Bronchial epithelial cell (primary cell): Measurements from ENCODE around the gene CACTIN. TPM values are rescaled to one million over a fixed set of nuclear protein-coding genes. Genes with fewer than 3 reads are reported as not detected.

Experiments used
- DNase-seq: peaks from one replicate; pipeline ENCODE4 v3.0.0-alpha.2; 2010; ENCODE audit warnings: low read depth
- FAIRE-seq: peaks from 2 replicates; lab custom pipeline; 2011; peaks lifted over from hg19 to GRCh38; lab: Jason Lieb, UNC
- H3K27me3 ChIP-seq: 2 replicates; pipeline ENCODE4 v1.5.1; 2011; ENCODE audit warnings: low read length; ENCODE audit not compliant: control insufficient read depth, insufficient read depth
- H3K36me3 ChIP-seq: 2 replicates; pipeline ENCODE4 v1.5.1; 2011; ENCODE audit warnings: low read length; ENCODE audit not compliant: control insufficient read depth, insufficient read depth
- H3K4me3 ChIP-seq: 2 replicates; pipeline ENCODE4 v1.5.1; 2011; ENCODE audit warnings: mild to moderate bottlenecking, low read depth, low read length, control low read depth
- total RNA-seq: library from RNA; depleted of rRNA; stranded (reverse); fragments of >200 nt; gene quantifications from 2 replicates; pipeline ENCODE4 v1.2.1, GENCODE V29; 2014
- TF ChIP-seq, protein P1 (sequence below): IDR thresholded peaks from 2 replicates; pipeline ENCODE4 v1.5.1; 2011; ENCODE audit warnings: mild to moderate bottlenecking, moderate library complexity, low read length, control low read depth, inconsistent platforms; ENCODE audit not compliant: insufficient read depth, severe bottlenecking

Gene CACTIN
- total RNA-seq, 1 donor from 2014 or later: 30.3 TPM

DNA sequence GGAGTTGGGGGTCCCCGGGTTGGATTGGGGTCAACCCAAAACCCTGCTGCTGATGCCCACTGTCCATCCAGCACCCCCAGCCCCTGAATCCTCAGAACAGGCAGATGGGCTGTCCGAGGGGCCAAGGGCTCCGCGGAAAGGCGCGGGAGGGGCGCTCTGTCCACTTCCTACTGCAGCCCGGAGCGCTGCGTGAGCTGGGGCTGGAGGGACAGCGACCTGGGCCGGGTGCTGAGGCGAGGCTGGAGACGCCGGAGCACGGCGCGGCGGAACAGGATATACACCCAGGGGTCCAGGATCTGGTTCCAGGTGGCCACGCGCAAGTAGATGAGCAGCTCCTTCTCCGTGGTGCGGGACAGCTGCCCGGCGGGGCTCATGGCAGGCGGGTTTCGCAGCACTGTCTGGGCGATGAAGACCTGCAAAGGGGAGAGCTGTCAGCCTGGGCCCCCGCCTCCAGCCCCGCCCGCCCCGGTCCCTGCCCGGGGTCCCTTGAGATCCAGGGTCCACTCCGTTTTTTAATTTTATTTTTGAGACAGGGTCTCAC, 31.0 kb downstream of the CACTIN start:
- Histone ChIP-seq H3K4me3 (no peak overlapping the region), H3K27me3 (peaks cover 1% of the 10 kb centered on the region), H3K36me3 (no peaks in the 10 kb centered on the region)
- TF ChIP-seq, protein P1, sequence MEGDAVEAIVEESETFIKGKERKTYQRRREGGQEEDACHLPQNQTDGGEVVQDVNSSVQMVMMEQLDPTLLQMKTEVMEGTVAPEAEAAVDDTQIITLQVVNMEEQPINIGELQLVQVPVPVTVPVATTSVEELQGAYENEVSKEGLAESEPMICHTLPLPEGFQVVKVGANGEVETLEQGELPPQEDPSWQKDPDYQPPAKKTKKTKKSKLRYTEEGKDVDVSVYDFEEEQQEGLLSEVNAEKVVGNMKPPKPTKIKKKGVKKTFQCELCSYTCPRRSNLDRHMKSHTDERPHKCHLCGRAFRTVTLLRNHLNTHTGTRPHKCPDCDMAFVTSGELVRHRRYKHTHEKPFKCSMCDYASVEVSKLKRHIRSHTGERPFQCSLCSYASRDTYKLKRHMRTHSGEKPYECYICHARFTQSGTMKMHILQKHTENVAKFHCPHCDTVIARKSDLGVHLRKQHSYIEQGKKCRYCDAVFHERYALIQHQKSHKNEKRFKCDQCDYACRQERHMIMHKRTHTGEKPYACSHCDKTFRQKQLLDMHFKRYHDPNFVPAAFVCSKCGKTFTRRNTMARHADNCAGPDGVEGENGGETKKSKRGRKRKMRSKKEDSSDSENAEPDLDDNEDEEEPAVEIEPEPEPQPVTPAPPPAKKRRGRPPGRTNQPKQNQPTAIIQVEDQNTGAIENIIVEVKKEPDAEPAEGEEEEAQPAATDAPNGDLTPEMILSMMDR: no peak
- FAIRE-seq: no peak
- DNase-seq: no peak

DNA sequence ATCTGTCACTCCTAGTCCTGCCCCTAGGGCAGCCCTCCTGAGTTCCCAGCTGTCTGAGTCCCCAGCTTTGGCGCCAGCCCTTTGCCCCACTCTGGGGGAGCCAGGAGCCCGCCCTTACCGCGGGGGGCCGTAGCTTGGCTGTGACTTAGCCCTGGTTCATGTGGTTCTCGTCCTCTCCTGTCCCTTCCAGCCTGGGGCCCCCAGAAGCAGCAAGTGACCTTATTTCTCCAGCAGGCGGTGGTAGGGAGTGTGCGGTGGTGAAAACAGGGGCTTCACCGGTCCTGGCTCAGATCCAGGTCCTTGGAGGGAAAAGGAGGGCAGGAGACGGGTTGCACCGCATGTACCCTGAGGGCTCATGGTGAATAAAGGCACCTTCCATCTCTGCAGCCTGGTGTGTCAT, 33.4 kb downstream of the CACTIN start:
- H3K4me3 ChIP-seq: no peak overlapping the region
- peaks cover 1% of the 10 kb centered on the region for H3K27me3 ChIP-seq
- DNase-seq: no peak
- FAIRE-seq: no peak
- H3K36me3 ChIP-seq: no peaks in the 10 kb centered on the region
- TF ChIP-seq, protein P1: no peak

DNA sequence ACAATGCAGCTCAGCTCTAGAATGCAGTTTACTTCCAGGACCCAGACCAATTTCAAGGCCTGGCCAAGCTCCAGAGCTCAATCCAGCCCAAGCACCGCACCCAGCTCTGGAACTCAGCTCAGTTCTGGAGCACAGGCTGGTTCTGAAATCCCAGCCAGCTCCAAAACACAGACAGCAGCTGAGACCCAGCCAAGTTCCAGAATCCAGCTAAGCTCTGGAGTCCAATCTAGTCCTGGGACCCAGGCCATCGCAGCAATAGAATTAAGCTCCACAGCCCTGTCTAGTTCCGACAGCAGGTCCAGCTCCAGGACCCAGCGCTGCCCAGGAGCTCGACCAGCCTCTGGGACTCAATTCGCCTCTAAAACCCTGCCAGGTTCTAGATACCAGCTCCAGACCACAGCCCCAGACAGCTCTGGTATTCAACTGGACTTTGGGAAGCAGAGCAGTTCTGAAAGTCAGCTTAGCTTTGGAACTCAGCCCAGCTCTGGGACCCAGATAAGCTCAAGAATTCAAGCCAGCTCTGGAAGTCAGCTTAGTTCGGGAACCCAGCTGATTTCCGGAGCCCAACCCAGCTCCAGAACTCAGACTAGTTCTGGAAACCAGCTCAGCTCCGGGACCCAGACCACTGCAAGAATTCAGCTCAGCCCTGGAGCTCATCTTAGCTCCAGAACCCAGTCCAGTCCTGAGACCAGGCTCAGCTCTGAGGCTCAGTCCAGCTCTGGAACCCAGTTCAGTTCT, 34.5 kb downstream of the CACTIN start:
- DNase-seq (no peak), FAIRE-seq (peak; percentile 83)
- H3K27me3 ChIP-seq: peaks cover 1% of the 10 kb centered on the region
- TF ChIP-seq, protein P1: no peak
- no peaks in the 10 kb centered on the region for H3K36me3 ChIP-seq
- H3K4me3 ChIP-seq: no peak overlapping the region

DNA sequence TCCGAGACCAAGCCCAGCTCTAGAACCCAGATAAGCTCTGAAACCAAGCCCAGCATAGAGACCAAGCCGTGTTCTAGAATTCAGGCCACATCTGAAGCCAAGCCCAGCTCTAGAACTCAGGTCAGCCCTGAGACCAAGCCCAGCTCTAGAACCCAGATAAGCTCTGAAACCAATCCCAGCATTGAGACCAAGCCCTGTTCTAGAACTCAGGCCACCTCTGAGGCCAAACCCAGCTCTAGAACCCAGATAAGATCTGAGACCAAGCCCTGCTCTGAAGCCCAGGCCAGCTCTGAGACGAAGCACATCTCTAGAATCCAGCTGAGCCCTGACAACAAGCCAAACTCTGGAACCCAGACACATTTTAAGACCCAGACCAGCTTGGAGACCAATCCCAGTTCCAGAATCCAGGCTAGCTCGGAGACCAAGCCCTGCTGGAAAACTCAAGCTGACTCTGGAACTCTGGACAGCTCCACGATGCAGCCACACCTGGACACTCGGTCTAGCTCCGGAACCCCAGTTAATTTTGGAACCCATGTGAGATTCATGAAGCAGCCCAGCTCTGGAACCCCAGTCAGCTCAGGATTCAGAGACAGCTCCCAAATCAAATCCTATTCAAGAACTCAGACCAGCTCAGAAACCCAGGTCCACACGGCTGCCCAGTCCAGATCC, 35.5 kb downstream of the CACTIN start:
- no peaks in the 10 kb centered on the region for H3K36me3 ChIP-seq
- FAIRE-seq: no peak

DNA sequence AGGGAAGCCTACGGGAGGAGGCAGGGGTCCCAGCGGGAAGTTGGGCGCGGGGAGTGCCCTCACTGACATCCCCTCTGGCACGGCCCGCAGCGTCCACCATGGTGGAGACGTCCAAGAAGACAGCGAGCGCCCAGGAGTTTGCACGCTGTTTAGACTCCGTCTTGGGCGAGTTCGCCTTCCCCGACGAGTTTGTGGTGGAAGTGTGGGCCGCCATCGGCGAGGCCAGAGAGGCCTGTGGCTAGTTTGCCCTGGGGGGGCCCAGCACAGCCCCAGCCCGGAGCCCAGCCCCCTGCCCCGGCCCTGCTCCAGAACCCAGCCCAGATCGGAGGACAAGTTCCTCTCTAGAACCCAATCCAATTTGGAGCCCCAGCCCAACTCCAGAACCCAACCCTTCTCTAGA, 36.6 kb downstream of the CACTIN start:
- peaks cover 1% of the 10 kb centered on the region for H3K27me3 ChIP-seq
- TF ChIP-seq, protein P1: no peak
- H3K4me3 ChIP-seq: no peak overlapping the region
- DNase-seq (no peak), FAIRE-seq (no peak)
- H3K36me3 ChIP-seq: no peaks in the 10 kb centered on the region

More for the DNA sequence above, 35.5 kb downstream of the CACTIN start:
- no peak for DNase-seq
- Histone ChIP-seq H3K27me3 (peaks cover 1% of the 10 kb centered on the region), H3K4me3 (no peak overlapping the region)
- TF ChIP-seq, protein P1: no peak
